Breast epithelium (tissue), 3 donors: ENCODE data around the gene SPDYE4.

Experiments
- CTCF ChIP-seq, 3 donors: fragments of 450-650 bp; IDR thresholded peaks; one replicate each; pipeline ENCODE4 v1.5.1; 2016 to 2017; ENCODE audit warnings: antibody characterized with exemption in 3 of 3, mild to moderate bottlenecking in 3 of 3, moderate library complexity in 3 of 3
- POLR2A ChIP-seq: fragments of 450-650 bp; IDR thresholded peaks from one replicate; pipeline ENCODE4 v1.6.1; 2016; ENCODE audit warnings: antibody characterized with exemption, mild to moderate bottlenecking, moderate library complexity
- POLR2AphosphoS5 ChIP-seq, 3 donors: sonication (generic); formaldehyde crosslinking; IDR thresholded peaks; one replicate each; pipeline ENCODE4 v1.6.1; 2017; ENCODE audit warnings: antibody characterized with exemption in 3 of 3

DNA sequence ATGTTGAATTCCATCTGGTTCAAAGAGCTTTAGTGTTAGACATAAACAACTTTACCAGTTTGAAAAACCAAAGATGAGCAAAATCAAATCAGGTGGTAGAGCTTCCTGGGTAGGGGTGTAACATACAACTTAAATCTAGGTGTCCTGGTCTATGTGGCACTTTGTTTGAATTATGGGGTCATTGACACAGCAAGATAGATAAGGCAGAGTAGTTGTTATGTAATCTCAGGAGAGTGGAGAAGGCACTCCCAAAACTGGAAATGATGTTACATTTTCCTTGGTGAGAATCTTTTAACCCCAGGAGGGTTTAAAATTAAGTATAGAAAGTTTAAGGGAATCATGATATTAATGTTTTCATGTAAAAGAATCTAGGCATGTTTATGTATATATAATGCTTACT lies 45.6 kb downstream of the SPDYE4 start:
- no peak for TF ChIP-seq POLR2A
- no peak for TF ChIP-seq CTCF (IDR thresholded peaks at IDR 0.05)
- TF ChIP-seq POLR2AphosphoS5 (IDR thresholded peaks at IDR 0.05), result no peak
